HG02973 (cell line): ENCODE measurements around the gene USP47.

ENCODE experiments used
- ATAC-seq: cut with Tn5 transposase; IDR thresholded peaks from one replicate; pipeline ENCODE4 v1.9.1; 2021; ENCODE audit warnings: moderate library complexity; ENCODE audit not compliant: unreplicated experiment

The USP47 gene

GRCh38 chr11:11862999-11863398, 21.2 kb downstream of the USP47 start:
- ATAC-seq: no peak

GRCh38 chr11:11864332-11864731, 22.6 kb downstream of the USP47 start:
- no peak for ATAC-seq

GRCh38 chr11:11864803-11865202, 23.0 kb downstream of the USP47 start:
- ATAC-seq: no peak

DNA sequence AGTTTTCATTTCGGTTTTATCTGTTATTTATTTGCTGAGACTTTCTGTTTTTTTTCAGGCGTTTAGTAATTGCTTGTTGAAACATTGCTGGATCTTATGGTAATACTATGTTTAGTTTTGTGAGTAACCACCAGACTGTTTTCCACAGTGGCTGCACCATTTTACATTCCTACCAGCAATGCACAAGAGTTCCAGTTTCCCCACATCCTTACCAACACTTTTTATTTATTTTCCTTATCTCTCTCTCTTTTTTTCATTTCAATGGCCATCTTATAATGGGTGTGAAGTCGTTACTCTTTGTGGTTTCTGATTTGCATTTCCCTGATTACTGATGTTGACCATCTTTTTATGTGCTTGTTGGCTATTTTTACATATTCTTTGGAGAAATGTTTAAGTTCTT, 23.7 kb downstream of the USP47 start:
- ATAC-seq: no peak

GRCh38 chr11:11866203-11866602, 24.4 kb downstream of the USP47 start:
- no peak for ATAC-seq

- ATAC-seq: no peak
Observed at GRCh38 chr11:11867720-11868119, 25.9 kb downstream of the USP47 start.

DNA sequence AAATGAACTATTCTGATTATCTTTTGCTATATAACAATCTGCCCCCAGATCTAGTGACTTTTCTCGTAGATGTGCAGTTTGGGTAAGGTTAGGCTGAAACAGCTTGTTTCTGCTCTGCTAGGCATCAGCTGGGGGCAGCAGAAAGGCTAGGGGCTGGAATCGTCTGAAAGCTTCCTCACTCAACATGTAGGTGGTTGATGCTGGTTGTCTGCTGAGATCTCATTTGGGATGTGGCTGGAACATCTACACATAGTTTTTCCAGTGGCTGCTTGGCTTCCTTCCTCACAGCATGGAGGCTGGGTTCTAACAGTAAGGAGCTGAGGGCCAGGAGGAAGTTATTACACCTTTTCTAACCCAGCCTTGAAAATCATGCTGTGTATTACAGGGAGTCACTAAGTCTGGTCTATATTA, 30.2 kb downstream of the USP47 start:
- ATAC-seq: no peak

GRCh38 chr11:11876458-11876857, 34.7 kb downstream of the USP47 start:
- no peak for ATAC-seq

- no peak for ATAC-seq
Observed at GRCh38 chr11:11880179-11880578, 38.4 kb downstream of the USP47 start.

GRCh38 chr11:11882539-11882938, 40.8 kb downstream of the USP47 start:
- no peak for ATAC-seq

DNA sequence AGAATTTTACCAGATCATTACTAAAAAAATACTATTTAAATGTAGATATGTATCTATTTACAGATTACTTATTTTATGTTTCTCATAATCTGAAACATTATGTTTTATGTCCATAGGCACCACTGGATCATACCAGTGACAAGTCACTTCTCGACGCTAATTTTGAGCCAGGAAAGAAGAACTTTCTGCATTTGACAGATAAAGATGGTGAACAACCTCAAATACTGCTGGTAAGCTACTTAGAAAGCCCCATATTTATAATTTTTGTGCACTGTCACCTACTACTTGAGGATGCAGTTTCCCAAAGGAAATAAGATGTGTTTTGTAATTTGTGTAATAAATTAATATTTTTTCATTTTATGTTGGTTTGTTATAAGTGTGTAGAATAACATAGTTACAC, 42.6 kb downstream of the USP47 start:
- ATAC-seq: no peak

GRCh38 chr11:11884774-11885481, 43.2 kb downstream of the USP47 start:
- peak; percentile 87 for ATAC-seq

- no peak for ATAC-seq
Observed at GRCh38 chr11:11894486-11894885, 52.7 kb downstream of the USP47 start.

DNA sequence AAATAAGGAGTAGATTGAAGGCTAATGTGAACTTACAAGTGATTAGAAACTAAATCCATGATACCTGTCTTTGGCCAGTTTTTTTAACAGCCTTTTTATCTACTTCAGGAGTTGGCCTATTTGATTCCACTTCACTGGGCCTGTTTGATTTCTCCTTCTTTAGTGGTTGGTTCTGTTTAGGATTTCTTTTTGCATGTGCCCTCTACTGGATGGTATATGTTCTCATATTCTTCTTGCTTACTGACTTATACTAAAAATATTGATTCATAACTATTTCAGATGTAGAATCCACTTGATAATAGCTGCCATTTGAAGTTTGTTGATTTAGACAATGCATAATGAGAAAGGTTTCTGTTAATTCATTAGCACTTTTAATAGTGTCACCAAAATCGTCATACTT, 53.9 kb downstream of the USP47 start:
- ATAC-seq: no peak

DNA sequence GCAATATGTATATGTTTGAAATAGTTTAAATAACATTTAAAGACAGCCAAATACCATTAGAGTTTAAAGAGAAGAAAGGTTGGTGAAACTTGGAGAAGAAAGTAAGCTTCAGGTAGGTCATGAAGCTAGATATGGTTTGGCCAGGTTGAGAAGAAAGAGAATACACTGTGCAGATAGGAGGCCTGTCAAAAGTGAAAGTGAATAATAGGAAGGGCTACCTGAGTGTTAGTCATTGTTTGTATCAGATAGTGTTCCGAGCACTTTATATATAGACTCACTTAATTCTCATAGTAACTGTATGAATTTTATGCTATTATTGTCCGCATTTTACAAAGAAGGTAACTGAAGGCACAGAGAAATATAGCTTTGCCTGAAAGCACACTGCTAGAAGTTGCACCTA, 56.9 kb downstream of the USP47 start:
- no peak for ATAC-seq

DNA sequence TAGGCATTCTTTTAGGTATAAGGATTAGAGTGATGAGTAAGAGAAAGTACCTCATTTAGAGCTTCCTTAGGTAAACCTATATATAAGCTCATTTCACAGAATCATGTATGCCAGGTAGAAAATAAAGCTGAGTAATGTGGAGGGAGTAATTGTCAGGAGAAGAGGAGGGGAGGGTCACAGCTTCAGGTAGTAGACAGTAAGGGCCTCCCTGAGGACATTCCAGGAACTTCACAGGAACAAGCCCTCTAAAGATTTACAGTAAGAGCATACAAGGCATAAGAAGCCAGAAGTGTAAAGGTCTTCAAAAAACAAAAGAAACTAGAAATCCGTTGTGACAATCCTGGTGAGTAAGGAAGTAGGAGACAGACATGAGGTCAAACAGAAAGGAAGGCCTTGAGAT, 57.6 kb downstream of the USP47 start:
- ATAC-seq: no peak

DNA sequence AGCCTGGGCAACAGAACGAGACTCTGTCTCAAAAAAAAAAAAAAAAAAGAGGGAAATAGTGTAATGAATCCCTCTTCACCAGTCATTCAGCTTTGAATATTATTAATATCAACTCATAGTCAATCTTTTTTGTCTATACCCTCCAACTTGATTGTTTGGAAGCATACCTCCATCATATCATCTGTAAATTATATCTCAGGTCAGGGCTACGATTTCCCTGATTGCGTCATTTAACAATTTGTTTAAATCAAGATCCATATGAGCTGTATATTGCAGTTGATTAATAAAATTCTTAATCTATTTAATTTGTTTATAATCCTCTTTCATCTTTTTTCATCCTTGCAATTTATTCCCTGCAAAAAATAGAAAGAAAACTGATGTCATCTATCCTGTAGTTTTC, 60.2 kb downstream of the USP47 start:
- no peak for ATAC-seq

- ATAC-seq: no peak
Observed at GRCh38 chr11:11909727-11910126, 68.0 kb downstream of the USP47 start.

- no peak for ATAC-seq
Observed at GRCh38 chr11:11910541-11910940, 68.8 kb downstream of the USP47 start.

DNA sequence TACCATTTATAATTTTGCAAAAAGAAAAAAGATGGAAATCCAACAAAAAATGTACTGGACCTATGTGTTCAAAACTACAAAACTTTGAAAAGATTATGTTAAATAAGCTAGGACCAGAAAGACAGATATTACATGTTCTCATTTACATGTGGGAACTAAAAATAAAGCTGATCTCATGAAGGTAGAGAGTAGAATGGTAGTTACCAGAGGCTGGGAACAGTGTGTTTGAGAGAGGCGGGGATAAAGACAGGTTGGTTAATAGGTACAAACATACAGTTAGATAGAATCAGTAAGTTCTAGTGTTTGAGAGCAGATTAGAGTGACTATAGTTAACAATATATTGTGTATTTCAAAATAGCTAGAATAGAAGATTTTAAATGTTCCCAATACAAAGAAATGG, 71.6 kb downstream of the USP47 start:
- ATAC-seq: no peak

DNA sequence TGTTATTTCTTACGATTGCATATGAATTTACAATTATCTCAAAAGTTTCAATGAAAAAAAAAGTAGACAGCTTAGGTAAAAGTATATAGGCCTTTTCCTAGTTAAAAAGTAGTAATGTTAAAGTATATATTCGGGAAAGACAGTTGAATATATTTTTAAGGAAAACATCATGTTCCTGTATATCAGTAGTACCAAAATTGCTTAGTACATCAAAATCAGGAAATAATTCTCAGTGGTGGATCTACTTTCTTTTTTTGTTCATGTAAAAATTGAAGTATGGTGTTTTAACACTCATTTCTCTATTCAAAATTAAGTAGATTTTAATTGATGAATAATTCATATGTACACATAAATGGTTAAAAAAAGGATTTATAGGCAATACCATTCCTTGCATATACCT, 73.9 kb downstream of the USP47 start:
- ATAC-seq: no peak

- no peak for ATAC-seq
Observed at GRCh38 chr11:11916981-11917399, 75.2 kb downstream of the USP47 start.

- ATAC-seq: no peak
Observed at GRCh38 chr11:11923828-11924227, 82.1 kb downstream of the USP47 start.
